Heart right ventricle (tissue), 16 donors: Measurements from ENCODE around the gene ATP2A1. TPM values are rescaled to one million over a fixed set of nuclear protein-coding genes. Genes with fewer than 3 reads are reported as not detected.

ENCODE experiments used
- ATAC-seq, 8 donors: fragments of 200-7000 bp; cut with Tn5 transposase; one replicate each; pipeline ENCODE4 v1.9.1; 2020; ENCODE audit warnings: mild to moderate bottlenecking in 8 of 8, moderate library complexity in 8 of 8, moderate number of reproducible peaks in 1 of 8
- DNase-seq, 2 donors: peaks; one replicate each; pipeline ENCODE4 v3.0.0-alpha.2; 2020
- H3K27ac ChIP-seq, 10 donors: fragments of 200-600 bp; sonication (generic) in 2 of 10; one replicate each; pipeline versions ENCODE4 v1.5.0 to v1.8.0; 2020 to 2022; ENCODE audit warnings: mild to moderate bottlenecking in 3 of 10
- H3K27me3 ChIP-seq, 7 donors: fragments of 200-600 bp; one replicate each; pipeline ENCODE4 v1.8.0; 2021 to 2022; ENCODE audit warnings: mild to moderate bottlenecking in 2 of 7
- H3K36me3 ChIP-seq, 9 donors: fragments of 200-600 bp; sonication (generic) in 1 of 9; one replicate each; pipeline versions ENCODE4 v1.5.0 to v1.8.0; 2020 to 2022; ENCODE audit warnings: mild to moderate bottlenecking in 2 of 9
- H3K4me1 ChIP-seq, 9 donors: fragments of 200-600 bp; sonication (generic) in 1 of 9; one replicate each; pipeline versions ENCODE4 v1.5.0 to v1.8.0; 2020 to 2022; ENCODE audit warnings: mild to moderate bottlenecking in 4 of 9
- H3K4me3 ChIP-seq, 10 donors: fragments of 200-600 bp; sonication (generic) in 2 of 10; one replicate each; pipeline versions ENCODE4 v1.5.0 to v1.8.0; 2020 to 2022; ENCODE audit warnings: mild to moderate bottlenecking in 7 of 10, moderate library complexity in 2 of 10
- H3K9me3 ChIP-seq, 11 donors: fragments of 200-600 bp in 10 of 11; sonication (generic) in 2 of 11; one replicate each; pipeline versions ENCODE4 v1.5.0 to v1.8.0; 2013 to 2022; ENCODE audit warnings: mild to moderate bottlenecking in 2 of 11, control low read depth in 1 of 11, moderate library complexity in 1 of 11
- CTCF ChIP-seq, 9 donors: fragments of 200-600 bp; sonication (generic) in 2 of 9; IDR thresholded peaks; one replicate each; pipeline versions ENCODE4 v1.5.0 to v1.8.0; 2021 to 2022; ENCODE audit warnings: antibody characterized with exemption in 9 of 9, mild to moderate bottlenecking in 5 of 9, moderate library complexity in 1 of 9
- WGBS, 2 donors: extraction: QIAGEN DNeasy Blood & Tissue Kit; methylation state at CpG; one replicate each; pipeline ENCODE4 v1.1.7; 2013; ENCODE audit warnings: inconsistent platforms in 1 of 2; 5-methylcytosine and 5-hydroxymethylcytosine counted together
- intact Hi-C, 10 donors: fragments of 100-400 bp; cut with DNase I; formaldehyde crosslinking; loops; one replicate each; pipeline versions ENCODE4 v1.11.1 to v1.14.2; 2022
- polyA plus RNA-seq, 2 donors: library from polyadenylated mRNA; stranded (reverse); fragments of 200-250 nt; gene quantifications; one replicate each; pipeline ENCODE4 v1.2.3, GENCODE V29; 2013
- total RNA-seq, 10 donors: library from RNA; stranded (reverse); fragmentation: NEBNext Ultra II Directional in 3 of 10; extraction: Animal tissue kit (Norgen Biotek cat#: 25700) in 3 of 10; gene quantifications; one replicate each; pipeline versions ENCODE4 v1.2.1 to v1.2.4, GENCODE V29; 2021 to 2023
- donor health status: Arrhythmogenic right ventricular cardiomyopathy.
- donor health status: ischemic (EF 13 %, LVEDD 7.1; RV severe dilation, severe dysfunction).
- donor health status: healthy with polysubstance abuse.
- donor health status: DM: no; HTN: yes; CAD: no.
- donor health status: DM: no; HTN: no; CAD: no.
- donor health status: ischemic (EF 25% LVEDD 6.9; RV normal size, moderate dysfunction).
- donor health status: ischemic (EF 25% LVEDD 5.7; RV mildly dilated, moderate dysfunction).
- donor health status: healthy.
- donor health status: DM: yes; HTN: yes; CAD: no.
- donor health status: Ischemic cardiomyopathy.
- donor health status: ischemic (EF 35%, LVEDD 5.7; RV mildly dilated, moderate dysfunction).
- donor health status: nonischemic (EF 11% LVEDD 7.7; RV severe dilation, severe dysfunction).
- donor health status: DM: yes; HTN: yes; CAD: no.
- donor health status: PGD.
- donor health status: ischemic (EF 29% LVEDD 5.4; RV normal size, mild dysfunction).
- donor health status: nonischemic (EF 23%, LVEDD 6.1; RV moderate dilation, normal function).

ATP2A1 gene
- total and polyA plus RNA-seq, 12 donors: 0.13 to 1.0 (median 0.23) TPM

- Histone ChIP-seq H3K36me3 (peaks cover 0 to 3% (median 0%) of the 10 kb centered on the region in 9 donors), H3K9me3 (no peaks in the 10 kb centered on the region), H3K27ac (no peak overlapping the region), H3K27me3 (no peaks in the 10 kb centered on the region), H3K4me1 (no peaks in the 10 kb centered on the region), H3K4me3 (no peak overlapping the region)
- no peak for DNase-seq
- no peak for ATAC-seq
- no peak for TF ChIP-seq CTCF (IDR thresholded peaks at IDR 0.05)
- 73 to 75% methylated on average over 14 of the region's 14 CpGs for WGBS, 2 donors
- intact Hi-C loops: no loop called here
Measured at GRCh38 chr16:28891964-28892890, 13.9 kb downstream of the ATP2A1 start.

DNA sequence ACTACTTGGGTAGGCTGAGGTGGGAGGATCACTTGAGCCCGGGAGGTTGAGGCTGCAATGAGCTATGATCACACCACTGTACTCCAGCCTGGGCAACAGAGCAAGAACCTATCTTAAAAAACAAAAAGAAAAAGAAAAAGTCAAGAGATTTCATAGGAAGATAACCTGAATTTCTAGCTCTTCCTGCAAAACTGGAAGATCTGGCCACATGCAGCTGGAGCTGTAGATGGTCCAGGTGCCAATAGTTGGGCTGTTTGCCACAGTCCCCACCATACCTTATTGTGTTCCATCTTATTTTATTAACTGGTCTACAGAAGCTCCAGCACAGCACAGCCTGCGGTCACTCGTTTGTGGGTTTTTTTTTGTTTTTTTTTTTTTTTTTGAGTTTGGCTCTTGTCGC, 15.0 kb downstream of the ATP2A1 start:
- Histone ChIP-seq H3K9me3 (no peaks in the 10 kb centered on the region), H3K4me1 (no peaks in the 10 kb centered on the region), H3K27ac (no peak overlapping the region), H3K36me3 (peaks cover 0 to 7% (median 0%) of the 10 kb centered on the region in 9 donors), H3K4me3 (no peak overlapping the region), H3K27me3 (no peaks in the 10 kb centered on the region)
- 91 to 95% methylated on average over 4 of the region's 4 CpGs for WGBS, 2 donors
- no peak for TF ChIP-seq CTCF (IDR thresholded peaks at IDR 0.05)
- intact Hi-C loops: no loop called here
- ATAC-seq (no peak), DNase-seq (no peak)

DNA sequence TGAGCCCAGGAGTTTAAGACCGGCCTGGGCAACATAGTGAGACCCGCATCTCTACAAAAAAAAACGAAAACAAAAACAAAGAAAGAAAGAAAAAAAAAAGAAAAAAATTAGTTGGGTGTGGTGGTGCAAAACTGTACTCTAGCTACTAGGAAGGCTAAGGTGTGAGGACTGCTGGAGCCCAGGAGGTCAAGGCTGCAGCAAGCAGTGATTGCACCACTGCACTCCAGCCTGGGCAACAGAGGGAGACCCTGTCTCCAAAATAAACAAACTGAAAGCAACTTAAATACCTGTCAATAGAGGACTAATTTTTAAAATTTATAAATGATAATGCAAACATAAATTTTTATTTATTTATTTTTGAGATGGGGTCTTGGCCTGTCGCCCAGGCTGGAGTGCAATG, 17.3 kb downstream of the ATP2A1 start:
- DNase-seq (no peak), ATAC-seq (no peak)
- Histone ChIP-seq H3K9me3 (no peaks in the 10 kb centered on the region), H3K27ac (no peak overlapping the region), H3K27me3 (no peaks in the 10 kb centered on the region), H3K4me1 (no peaks in the 10 kb centered on the region), H3K4me3 (no peak overlapping the region), H3K36me3 (peaks cover 0 to 12% (median 0%) of the 10 kb centered on the region in 9 donors)
- TF ChIP-seq CTCF (IDR thresholded peaks at IDR 0.05): no peak
- WGBS, 2 donors: 91 to 94% methylated on average over 4 of the region's 4 CpGs
- intact Hi-C loops: no loop called here

DNA sequence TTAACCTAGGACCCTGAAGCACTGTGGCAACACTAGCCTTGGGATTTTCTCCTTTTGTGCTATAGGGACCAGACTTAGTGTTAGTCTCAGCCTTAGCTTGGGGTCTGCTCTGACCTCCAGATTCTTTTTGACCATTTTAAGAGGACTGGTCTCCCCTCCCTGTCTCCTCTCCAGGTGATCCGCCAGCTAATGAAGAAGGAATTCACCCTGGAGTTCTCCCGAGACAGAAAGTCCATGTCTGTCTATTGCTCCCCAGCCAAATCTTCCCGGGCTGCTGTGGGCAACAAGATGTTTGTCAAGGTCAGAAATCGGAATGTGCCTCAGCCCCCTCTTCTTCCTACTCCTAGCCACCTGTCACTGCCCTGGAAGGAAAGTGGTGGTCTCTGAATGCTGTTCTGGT, 19.5 kb downstream of the ATP2A1 start:
- H3K27me3 ChIP-seq: no peaks in the 10 kb centered on the region
- WGBS, 2 donors: 89 to 90% methylated on average over 4 of the region's 4 CpGs
- DNase-seq (no peak), ATAC-seq (no peak)
- no peak overlapping the region for H3K4me3 ChIP-seq
- TF ChIP-seq CTCF (IDR thresholded peaks at IDR 0.05): no peak
- H3K27ac ChIP-seq: no peak overlapping the region
- H3K36me3 ChIP-seq: peaks cover 0 to 12% (median 0%) of the 10 kb centered on the region in 9 donors
- no peaks in the 10 kb centered on the region for H3K9me3 ChIP-seq
- intact Hi-C loops: no loop called here
- H3K4me1 ChIP-seq: no peaks in the 10 kb centered on the region
